Panc1 (cell line): Measurements from ENCODE around the gene ZC3H7B. TPM values are rescaled to one million over a fixed set of nuclear protein-coding genes. Genes with fewer than 3 reads are reported as not detected.

ENCODE experiments used
- ATAC-seq: fragments of 200-7000 bp; cut with Tn5 transposase; 2 replicates; pipeline ENCODE4 v1.9.1; 2020; ENCODE audit warnings: mild to moderate bottlenecking, moderate library complexity
- BruUV-seq: library from RNA; stranded (reverse); fragments of 400-500 nt; replicated peaks from 2 replicates; lab custom pipeline; 2021; lab: Mats Ljungman, UMichigan
- CTCF ChIA-PET: fragments of 300-600 bp; sonication (Branson Sonifier 250); formaldehyde crosslinking; loops from one replicate; lab custom pipeline; 2022; ENCODE audit warnings: antibody characterized with exemption; lab: Charles Lee
- POLR2A ChIA-PET: fragments of 300-600 bp; sonication (Branson Sonifier 250); formaldehyde crosslinking; loops from one replicate; lab custom pipeline; 2022; ENCODE audit warnings: antibody characterized with exemption; lab: Charles Lee
- DNase-seq: peaks from one replicate; pipeline ENCODE4 v3.0.0-alpha.2; 2010; ENCODE audit warnings: low read depth, low spot score
- H3K27ac ChIP-seq: 2 replicates; pipeline ENCODE4 v1.5.1; 2011; ENCODE audit warnings: mild to moderate bottlenecking, low read length, inconsistent platforms
- H3K27me3 ChIP-seq: fragments of 200-500 bp; sonication (Bioruptor generic); 2 replicates; pipeline ENCODE4 v1.6.0; 2014; ENCODE audit warnings: low read length, inconsistent platforms; ENCODE audit not compliant: control insufficient read depth, insufficient read depth
- H3K36me3 ChIP-seq: fragments of 200-500 bp; sonication (Bioruptor generic); 2 replicates; pipeline ENCODE4 v1.5.1; 2014; ENCODE audit warnings: inconsistent platforms, mild to moderate bottlenecking, low read length, moderate library complexity; ENCODE audit not compliant: control insufficient read depth, insufficient read depth
- H3K4me1 ChIP-seq: 2 replicates; pipeline ENCODE4 v1.5.1; 2011; ENCODE audit warnings: inconsistent platforms, mild to moderate bottlenecking, low read length, moderate library complexity; ENCODE audit not compliant: control insufficient read depth, insufficient read depth
- H3K4me3 ChIP-seq, 2 experiments: 2 replicates each; pipeline ENCODE4 v1.5.1; 2011 to 2012; ENCODE audit warnings: low read depth in 2 of 2, low read length in 2 of 2, mild to moderate bottlenecking in 2 of 2, inconsistent platforms in 1 of 2, moderate library complexity in 1 of 2
- H3K9me3 ChIP-seq: fragments of 200-500 bp; sonication (Bioruptor generic); 2 replicates; pipeline ENCODE4 v1.5.1; 2014; ENCODE audit warnings: low read depth, mild to moderate bottlenecking, inconsistent platforms, low read length, moderate library complexity; ENCODE audit not compliant: control insufficient read depth, insufficient read depth
- CTCF ChIP-seq: fragments of 450-650 bp; IDR thresholded peaks from 2 replicates; pipeline ENCODE4 v1.5.1; 2017; ENCODE audit warnings: mild to moderate bottlenecking
- POLR2AphosphoS5 ChIP-seq: IDR thresholded peaks from 2 replicates; pipeline ENCODE4 v1.6.1; 2012; ENCODE audit warnings: mild to moderate bottlenecking, low read depth, low read length, moderate library complexity
- REST ChIP-seq, 2 experiments: IDR thresholded peaks; 2 replicates each; pipeline ENCODE4 v1.6.1; 2011 to 2012; ENCODE audit warnings: low read depth in 2 of 2, control low read depth in 1 of 2, low read length in 1 of 2, mild to moderate bottlenecking in 1 of 2, moderate library complexity in 1 of 2; ENCODE audit not compliant: insufficient read depth in 1 of 2
- SIN3A ChIP-seq: IDR thresholded peaks from 2 replicates; pipeline ENCODE4 v1.6.1; 2012; ENCODE audit warnings: low read depth, mild to moderate bottlenecking, low read length, moderate library complexity, borderline replicate concordance; ENCODE audit not compliant: insufficient read depth
- TCF7L2 ChIP-seq: IDR thresholded peaks from 2 replicates; pipeline ENCODE4 v1.6.1; 2011; ENCODE audit warnings: mild to moderate bottlenecking, low read depth, low read length, inconsistent platforms
- in situ Hi-C: cut with HindIII; loops from 2 replicates; pipeline ENCODE4 v1.10.0; 2016; ENCODE audit warnings: low sequenced_read_pairs, low pct_unique_long_range_greater_than_20kb
- intact Hi-C: fragments of 100-400 bp; cut with micrococcal nuclease; formaldehyde crosslinking; loops from one replicate; pipeline ENCODE4 v1.10.0; 2022; ENCODE audit not compliant: unreplicated experiment
- total RNA-seq: library from RNA; stranded (reverse); gene quantifications from one replicate; pipeline ENCODE4 v1.2.1, GENCODE V29; 2021; ENCODE audit not compliant: unreplicated experiment

ZC3H7B gene
- total RNA-seq, 1 experiment from 2014 or later: 62.0 TPM

GRCh38 chr22:41308544-41308947, 7.2 kb downstream of the ZC3H7B start:
- ATAC-seq: no peak
- CTCF ChIA-PET: no interaction called here

GRCh38 chr22:41310336-41310735, 9.0 kb downstream of the ZC3H7B start:
- POLR2A ChIA-PET: no interaction called here
- CTCF ChIA-PET: no interaction called here
- 0 out of 2 replicates have a peak, but pooled peaks have one; percentile 15 for ATAC-seq
- Histone ChIP-seq H3K27ac (peak overlapping the region; percentile 44), H3K4me1 (peaks cover 16% of the 10 kb centered on the region), H3K27me3 (no peaks in the 10 kb centered on the region), H3K9me3 (no peaks in the 10 kb centered on the region), H3K36me3 (no peaks in the 10 kb centered on the region), H3K4me3 (no peak overlapping the region)
- DNase-seq: no peak
- in situ Hi-C loops: no loop called here
- no TSS peak for BruUV-seq
- TF ChIP-seq POLR2AphosphoS5 (no peak), REST (IDR thresholded peaks at IDR 0.05; ENCODE audit: insufficient read depth in 1 of 2, low read depth in 2 of 2, low read length in 1 of 2) (no peak), CTCF (no peak), TCF7L2 (no peak), SIN3A (no peak)
- intact Hi-C loops: no loop called here

More at GRCh38 chr22:41308544-41308947, 7.2 kb downstream of the ZC3H7B start:
- peak overlapping the region; percentile 31 for H3K27ac ChIP-seq
- no peaks in the 10 kb centered on the region for H3K9me3 ChIP-seq
- H3K4me1 ChIP-seq: peaks cover 24% of the 10 kb centered on the region
- H3K27me3 ChIP-seq: no peaks in the 10 kb centered on the region
- H3K4me3 ChIP-seq: no peak overlapping the region
- DNase-seq: no peak
- no peaks in the 10 kb centered on the region for H3K36me3 ChIP-seq
- intact Hi-C loops (no loop called here), in situ Hi-C loops (no loop called here)
- BruUV-seq: no TSS peak
- TF ChIP-seq POLR2AphosphoS5: no peak
- TF ChIP-seq REST (IDR thresholded peaks at IDR 0.05; ENCODE audit: insufficient read depth in 1 of 2, low read depth in 2 of 2, low read length in 1 of 2): no peak
- no peak for TF ChIP-seq SIN3A
- POLR2A ChIA-PET: interaction anchor here (0.6 to 0.7 kb wide), 2 partner anchors 20 to 34 kb away, joined by 5 read pairs; no protein-coding TSS in a partner anchor
